HG03558 (cell line): ENCODE data around the gene MPG.
"Not testable (repeated sequence)": the region's sequence is repeated elsewhere in the genome, so short reads cannot be mapped to it uniquely, and the experiment has no call there.

Experiments used
- ATAC-seq: cut with Tn5 transposase; IDR thresholded peaks from one replicate; pipeline ENCODE4 v1.9.1; 2021; ENCODE audit warnings: moderate number of reproducible peaks; ENCODE audit not compliant: unreplicated experiment; ENCODE audit errors: extremely low read depth

MPG gene

GRCh38 chr16:104928-105327 is 26.9 kb downstream of the MPG start:
- ATAC-seq: no peak

- ATAC-seq: no peak
These were observed 27.5 kb downstream of the MPG start for GRCh38 chr16:105521-105920.

GRCh38 chr16:106623-107324 is 28.7 kb downstream of the MPG start:
- ATAC-seq: no peak

- ATAC-seq: no peak
These were observed 34.3 kb downstream of the MPG start for GRCh38 chr16:112153-112840.

- no peak for ATAC-seq
These were observed 36.3 kb downstream of the MPG start for GRCh38 chr16:114327-114726.

- no peak for ATAC-seq
These were observed 38.0 kb downstream of the MPG start for GRCh38 chr16:116015-116414.

- ATAC-seq: no peak
These were observed 39.6 kb downstream of the MPG start for GRCh38 chr16:117379-118365.

- no peak for ATAC-seq
These were observed 40.8 kb downstream of the MPG start for GRCh38 chr16:118857-119256.

GRCh38 chr16:119295-119694 is 41.3 kb downstream of the MPG start:
- no peak for ATAC-seq

- no peak for ATAC-seq
These were observed 41.9 kb downstream of the MPG start for GRCh38 chr16:119835-120491.

GRCh38 chr16:120756-121155 is 42.7 kb downstream of the MPG start:
- ATAC-seq: no peak

GRCh38 chr16:122361-122760 is 44.3 kb downstream of the MPG start:
- no peak for ATAC-seq

GRCh38 chr16:123558-124350 is 45.7 kb downstream of the MPG start:
- ATAC-seq: not testable (repeated sequence)

GRCh38 chr16:125011-125410 is 47.0 kb downstream of the MPG start:
- ATAC-seq: no peak

- ATAC-seq: no peak
These were observed 51.0 kb downstream of the MPG start for GRCh38 chr16:129075-129474.

- no peak for ATAC-seq
These were observed 52.6 kb downstream of the MPG start for GRCh38 chr16:130533-131173.

- ATAC-seq: no peak
These were observed 54.1 kb downstream of the MPG start for GRCh38 chr16:132120-132519.

GRCh38 chr16:133716-134115 is 55.7 kb downstream of the MPG start:
- ATAC-seq: no peak
